Naive thymus-derived CD4-positive, alpha-beta T cell (primary cell): ENCODE results near the gene GMEB1. TPM values are rescaled to one million over a fixed set of nuclear protein-coding genes. Genes with fewer than 3 reads are reported as not detected.
"Not testable (repeated sequence)": the region's sequence is repeated elsewhere in the genome, so short reads cannot be mapped to it uniquely, and the experiment has no call there.

Experiments used
- ATAC-seq: fragments of 150-1000 bp; cut with Tn5 transposase; 2 replicates; pipeline ENCODE4 v1.10.0; 2021; ENCODE audit warnings: mild to moderate bottlenecking, moderate library complexity
- CTCF ChIA-PET: fragments of 350-600 bp; sonication (Branson Sonifier 250); formaldehyde crosslinking; loops from one replicate; lab custom pipeline; 2021; ENCODE audit warnings: antibody characterized with exemption; lab: Charles Lee
- POLR2A ChIA-PET: fragments of 350-600 bp; sonication (Branson Sonifier 250); formaldehyde crosslinking; loops from one replicate; lab custom pipeline; 2021; ENCODE audit warnings: antibody characterized with exemption, inconsistent platforms; lab: Charles Lee
- DNase-seq, 9 donors: peaks; one replicate each; pipeline versions ENCODE4 v3.0.0 to v3.0.0-alpha.2; 2020 to 2022; ENCODE audit warnings: mixed read lengths in 1 of 9
- H3K27ac ChIP-seq: one replicate; pipeline ENCODE4 v1.7.0; 2013; ENCODE audit warnings: mild to moderate bottlenecking, low read depth, low read length, moderate library complexity
- H3K27me3 ChIP-seq, 2 donors: one replicate each; pipeline ENCODE4 v1.7.0; 2013; ENCODE audit warnings: low read length in 2 of 2, mild to moderate bottlenecking in 2 of 2, moderate library complexity in 2 of 2; ENCODE audit not compliant: control insufficient read depth in 2 of 2, insufficient read depth in 2 of 2
- H3K36me3 ChIP-seq, 3 experiments: 1 replicate in 2 of 3; 2 replicates in 1 of 3; pipeline ENCODE4 v1.7.0; 2013; ENCODE audit warnings: low read length in 3 of 3, mild to moderate bottlenecking in 3 of 3, moderate library complexity in 1 of 3; ENCODE audit not compliant: insufficient read depth in 3 of 3, control insufficient read depth in 2 of 3
- H3K4me1 ChIP-seq, 2 donors: one replicate each; pipeline ENCODE4 v1.7.0; 2013; ENCODE audit warnings: low read length in 2 of 2, mild to moderate bottlenecking in 2 of 2, moderate library complexity in 1 of 2; ENCODE audit not compliant: control insufficient read depth in 2 of 2, insufficient read depth in 2 of 2
- H3K4me3 ChIP-seq: 2 replicates; pipeline ENCODE4 v1.7.0; 2013; ENCODE audit warnings: mild to moderate bottlenecking, low read length
- H3K9me3 ChIP-seq, 3 experiments: 1 replicate in 2 of 3; 2 replicates in 1 of 3; pipeline ENCODE4 v1.7.0; 2013; ENCODE audit warnings: low read length in 3 of 3; ENCODE audit not compliant: control insufficient read depth in 2 of 3
- H3K27ac Mint-ChIP-seq, 9 donors: one replicate each; pipeline ENCODE4 v1.8.0; 2020 to 2022; ENCODE audit warnings: mixed read lengths in 9 of 9, mild to moderate bottlenecking in 8 of 9, moderate library complexity in 5 of 9, inconsistent platforms in 2 of 9
- H3K27me3 Mint-ChIP-seq, 5 donors: one replicate each; pipeline ENCODE4 v1.8.0; 2021 to 2022; ENCODE audit warnings: mixed read lengths in 5 of 5, mild to moderate bottlenecking in 1 of 5
- H3K36me3 Mint-ChIP-seq, 5 donors: one replicate each; pipeline ENCODE4 v1.8.0; 2020 to 2022; ENCODE audit warnings: mixed read lengths in 5 of 5, mild to moderate bottlenecking in 3 of 5, inconsistent platforms in 1 of 5
- H3K4me1 Mint-ChIP-seq, 7 donors: one replicate each; pipeline ENCODE4 v1.8.0; 2020 to 2022; ENCODE audit warnings: mixed read lengths in 7 of 7, mild to moderate bottlenecking in 3 of 7, inconsistent platforms in 1 of 7
- H3K4me3 Mint-ChIP-seq, 10 donors: one replicate each; pipeline ENCODE4 v1.8.0; 2020 to 2022; ENCODE audit warnings: mild to moderate bottlenecking in 10 of 10, mixed read lengths in 10 of 10, moderate library complexity in 6 of 10, inconsistent platforms in 2 of 10
- H3K9me3 Mint-ChIP-seq, 11 donors: one replicate each; pipeline ENCODE4 v1.8.0; 2020 to 2022; ENCODE audit warnings: mixed read lengths in 11 of 11, mild to moderate bottlenecking in 4 of 11, inconsistent platforms in 1 of 11, moderate library complexity in 1 of 11
- intact Hi-C, 2 donors: fragments of 100-400 bp; cut with micrococcal nuclease; formaldehyde crosslinking; loops; one replicate each; pipeline ENCODE4 v1.15.1; 2023
- polyA plus RNA-seq, 2 donors: library from polyadenylated mRNA; unstranded; fragments of 300-500 nt; fragmentation: Illumina TruSeq; gene quantifications; one replicate each; pipeline ENCODE4 v1.2.3, GENCODE V29; 2021
- total RNA-seq, 6 experiments: library from RNA in 5 of 6; stranded (reverse) in 5 of 6; gene quantifications; 1 replicate in 5 of 6; 2 replicates in 1 of 6; pipeline ENCODE4 v1.2.3 and lab custom pipeline; 2021 to 2026

The GMEB1 gene
- total and polyA plus RNA-seq, 7 experiments from 2014 or later: 11.2 to 26.7 (median 18.4) TPM

DNA sequence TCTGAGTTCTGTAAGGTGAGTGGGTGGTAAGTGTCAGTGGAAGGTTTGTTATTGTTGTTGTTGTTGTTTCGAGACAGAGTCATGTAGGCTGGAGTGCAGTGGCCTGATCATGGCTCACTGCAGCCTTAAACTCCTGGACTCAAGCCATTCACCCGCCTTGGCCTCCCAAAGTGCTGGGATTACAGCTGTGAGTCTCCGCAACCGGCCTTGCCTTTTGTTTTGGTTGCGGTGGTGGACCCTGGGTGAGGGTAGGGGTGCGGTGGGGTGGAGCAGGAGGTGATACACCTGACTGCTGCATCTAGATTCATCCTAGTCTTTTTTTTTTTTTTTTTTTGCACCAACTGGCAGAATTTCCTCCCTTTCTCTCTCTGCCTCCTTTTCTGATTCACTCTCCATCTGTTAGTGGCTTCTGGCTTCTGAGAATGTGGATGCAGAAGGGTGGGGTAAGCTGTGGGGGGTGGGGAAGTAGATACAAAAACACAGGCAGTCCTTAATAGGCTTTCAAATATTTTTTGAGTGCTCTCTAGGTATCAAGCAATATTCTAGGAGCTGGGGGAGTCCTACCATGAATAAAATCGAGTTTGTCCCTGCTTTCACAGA, 4.6 kb upstream of the GMEB1 start:
- ATAC-seq (no peak), DNase-seq (no peak)
- H3K4me1 ChIP-seq: peaks cover 3 to 6% of the 10 kb centered on the region in 2 donors
- Mint-ChIP-seq H3K4me1 (peaks cover 8 to 17% (median 16%) of the 10 kb centered on the region in 7 donors), H3K4me3 (peak overlapping the region in 1 of 10 donors; percentile 4), H3K36me3 (no peaks in the 10 kb centered on the region), H3K27ac (peak overlapping the region in 8 of 9 donors; percentile 26 to 87 (median 72)), H3K9me3 (no peaks in the 10 kb centered on the region), H3K27me3 (peaks cover 0 to 3% (median 0%) of the 10 kb centered on the region in 5 donors)
- no peaks in the 10 kb centered on the region for H3K9me3 ChIP-seq
- H3K36me3 ChIP-seq: peaks cover 0 to under 1% (median 0%) of the 10 kb centered on the region in 3 experiments
- intact Hi-C loops: no loop called here
- H3K27me3 ChIP-seq: no peaks in the 10 kb centered on the region
- H3K4me3 ChIP-seq: no peak overlapping the region
- CTCF ChIA-PET: interaction anchor here (1.1 kb wide), 1 partner anchor 21 kb away, joined by 5 read pairs; the partner anchor contains the start of gene TAF12
- H3K27ac ChIP-seq: no peak overlapping the region
- POLR2A ChIA-PET: interaction anchor here (0.6 to 15.0 kb wide), 4 partner anchors 17 to 267 kb away, joined by 3 to 383 read pairs (median 4); partner anchors contain the start of genes RNU11, TAF12 and YTHDF2

DNA sequence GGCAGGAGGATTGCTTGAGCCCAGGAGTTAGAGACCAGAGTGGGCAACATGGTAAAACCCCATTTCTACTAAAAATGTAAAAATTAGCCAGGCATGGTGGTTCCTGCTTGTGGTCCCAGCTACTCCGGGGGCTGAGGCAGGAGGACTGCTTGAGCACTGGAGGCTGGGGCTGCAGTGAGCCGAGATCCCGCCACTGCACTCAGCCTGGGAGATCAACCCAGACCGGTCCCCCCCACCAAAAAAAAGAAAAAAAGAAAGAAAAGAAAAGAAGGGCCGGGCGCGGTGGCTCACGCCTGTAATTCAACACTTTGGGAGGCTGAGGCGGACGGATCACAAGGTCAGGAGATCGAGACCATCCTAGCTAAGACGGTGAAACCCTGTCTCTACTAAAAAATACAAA, 1.8 kb upstream of the GMEB1 start:
- Mint-ChIP-seq H3K4me1 (peaks cover 11 to 32% (median 25%) of the 10 kb centered on the region in 7 donors), H3K4me3 (peak overlapping the region in 4 of 10 donors; percentile 12 to 48 (median 42)), H3K27ac (peak overlapping the region in 8 of 9 donors; percentile 53 to 99 (median 66)), H3K36me3 (peaks cover 0 to 2% (median 0%) of the 10 kb centered on the region in 5 donors), H3K9me3 (no peaks in the 10 kb centered on the region), H3K27me3 (no peaks in the 10 kb centered on the region)
- intact Hi-C loops: loop anchor here (5.0 kb wide), 2 partner anchors 160 to 515 kb away; partner anchors contain the start of genes RCC1 (in 2 of the 2) and SRSF4 (in 1 of the 2)
- ATAC-seq (no peak), DNase-seq (no peak)
- Histone ChIP-seq H3K27me3 (no peaks in the 10 kb centered on the region), H3K9me3 (no peaks in the 10 kb centered on the region), H3K4me1 (peaks cover 3 to 6% of the 10 kb centered on the region in 2 donors), H3K27ac (no peak overlapping the region), H3K36me3 (peaks cover 0 to 5% (median 0%) of the 10 kb centered on the region in 3 experiments), H3K4me3 (no peak overlapping the region)
- ChIA-PET CTCF (no interaction called here), POLR2A (interaction anchor here (1.1 to 15.0 kb wide), 2 partner anchors 20 to 161 kb away, joined by 3 to 383 read pairs; partner anchors contain the start of genes RCC1, RNU11 and TAF12)

DNA sequence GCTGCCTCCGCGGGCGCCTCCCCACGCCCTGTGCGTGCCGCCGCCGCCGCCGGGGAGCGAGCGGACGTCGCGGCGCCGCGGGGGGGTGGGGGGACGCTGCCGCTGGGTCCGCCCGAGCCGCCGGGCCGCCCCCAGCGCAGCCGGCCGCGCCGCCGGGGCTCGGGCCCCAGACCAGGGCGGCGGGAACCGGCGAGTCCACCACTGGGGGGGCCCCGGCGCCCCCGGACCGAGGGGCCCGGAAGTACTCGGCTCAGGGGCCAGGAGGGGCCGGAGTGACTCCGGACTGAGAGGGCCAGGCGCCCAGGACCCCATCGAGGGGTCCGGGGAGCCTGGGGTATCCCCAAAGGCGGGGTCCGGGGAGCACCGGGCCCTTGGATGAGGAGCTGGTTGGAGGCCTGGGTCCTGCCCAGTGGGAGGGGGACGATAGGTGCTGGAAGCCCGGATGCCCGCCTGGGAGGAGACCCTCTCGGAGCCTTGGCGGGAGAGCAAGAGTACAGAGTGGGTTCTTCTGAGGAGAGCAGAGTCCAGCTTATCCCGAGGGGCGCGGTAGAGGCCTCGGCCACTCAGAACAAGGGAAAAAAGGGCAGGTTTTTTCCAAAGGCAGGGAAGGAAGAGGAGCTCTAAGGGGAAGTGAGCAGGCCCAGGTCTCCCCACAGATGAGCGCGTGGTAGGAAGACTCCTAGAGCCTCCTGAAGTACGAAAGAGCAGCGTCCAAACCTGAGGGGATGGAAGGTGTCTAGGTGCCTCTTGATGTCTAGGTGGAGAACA, 556 bp downstream of the GMEB1 start:
- Histone ChIP-seq H3K4me3 (peak overlapping the region; percentile 81), H3K36me3 (peaks cover 0 to 5% (median 0%) of the 10 kb centered on the region in 3 experiments)
- POLR2A ChIA-PET: interaction anchor here (0.6 to 15.0 kb wide), 15 partner anchors 12 to 944 kb away, joined by 3 to 383 read pairs (median 4); partner anchors contain the start of genes FAM76A, RNU11, TAF12 and TRNAU1AP

DNA sequence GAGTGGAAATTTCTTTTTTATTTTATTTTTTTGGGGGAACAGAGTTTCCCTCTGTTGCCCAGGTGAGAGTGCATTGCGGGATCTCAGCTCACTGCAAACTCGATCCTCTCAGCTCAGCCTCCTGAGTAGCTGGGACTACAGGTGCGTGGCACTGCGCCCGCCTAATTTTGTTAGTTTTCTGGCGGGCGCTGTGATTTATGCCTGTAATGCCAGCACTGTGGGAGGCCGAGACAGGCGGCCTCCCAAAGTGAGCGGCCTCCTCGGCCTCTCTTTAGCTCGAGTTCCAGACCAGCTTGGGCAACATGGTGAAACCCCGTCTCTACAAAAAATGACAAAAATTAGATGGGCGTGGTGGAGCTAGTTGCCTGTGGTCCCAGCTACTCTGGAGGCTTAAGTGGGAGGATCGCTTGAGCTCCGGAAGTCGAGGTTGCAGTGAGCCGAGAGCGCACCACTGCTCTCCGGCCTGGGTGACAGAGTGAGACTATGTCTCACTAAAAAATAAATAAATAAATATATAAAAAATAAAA, 2.7 kb downstream of the GMEB1 start:
- Mint-ChIP-seq H3K4me1 (peaks cover 4 to 31% (median 21%) of the 10 kb centered on the region in 7 donors), H3K27me3 (no peaks in the 10 kb centered on the region), H3K4me3 (peak overlapping the region in 2 of 10 donors; percentile 28), H3K36me3 (peaks cover 0 to 7% (median 4%) of the 10 kb centered on the region in 5 donors), H3K27ac (no peak overlapping the region), H3K9me3 (no peaks in the 10 kb centered on the region)
- Histone ChIP-seq H3K9me3 (no peaks in the 10 kb centered on the region), H3K27me3 (no peaks in the 10 kb centered on the region), H3K4me1 (peaks cover 3 to 6% of the 10 kb centered on the region in 2 donors), H3K27ac (no peak overlapping the region), H3K36me3 (peaks cover 0 to 5% (median 0%) of the 10 kb centered on the region in 3 experiments), H3K4me3 (no peak overlapping the region)
- ATAC-seq: no peak
- CTCF ChIA-PET: no interaction called here
- intact Hi-C loops: no loop called here
- POLR2A ChIA-PET: interaction anchor here (0.6 to 15.0 kb wide), 5 partner anchors 25 to 166 kb away, joined by 3 to 383 read pairs (median 4); partner anchors contain the start of genes RCC1, RNU11, TAF12 and YTHDF2
- no peak for DNase-seq

More for the DNA sequence above, 556 bp downstream of the GMEB1 start:
- H3K27me3 Mint-ChIP-seq: no peaks in the 10 kb centered on the region
- peak overlapping the region; percentile 86 to 97 (median 94) for H3K4me3 Mint-ChIP-seq
- H3K9me3 Mint-ChIP-seq: no peaks in the 10 kb centered on the region
- DNase-seq: peak in 8 of 9 donors; percentile 28 to 68 (median 38)
- H3K36me3 Mint-ChIP-seq: peaks cover 0 to 4% (median 0%) of the 10 kb centered on the region in 5 donors
- H3K4me1 Mint-ChIP-seq: peaks cover 10 to 37% (median 25%) of the 10 kb centered on the region in 7 donors
- ATAC-seq: peak; percentile 83
- Histone ChIP-seq H3K4me1 (peaks cover 3 to 6% of the 10 kb centered on the region in 2 donors), H3K9me3 (no peaks in the 10 kb centered on the region), H3K27ac (peak overlapping the region; percentile 98), H3K27me3 (no peaks in the 10 kb centered on the region)
- CTCF ChIA-PET: interaction anchor here (0.5 to 1.5 kb wide), 4 partner anchors 15 to 26 kb away, joined by 3 to 6 read pairs (median 5); partner anchors contain the start of genes RNU11 and TAF12
- H3K27ac Mint-ChIP-seq: peak overlapping the region; percentile 87 to 100 (median 94)
- intact Hi-C loops: loop anchor here (1.0 to 5.0 kb wide), 10 partner anchors 21 to 896 kb away; partner anchors contain the start of genes RCC1 (in 2 of the 2), RNU11 (in 2 of the 2), TAF12 (in 2 of the 2) and YTHDF2 (in 2 of the 2)

DNA sequence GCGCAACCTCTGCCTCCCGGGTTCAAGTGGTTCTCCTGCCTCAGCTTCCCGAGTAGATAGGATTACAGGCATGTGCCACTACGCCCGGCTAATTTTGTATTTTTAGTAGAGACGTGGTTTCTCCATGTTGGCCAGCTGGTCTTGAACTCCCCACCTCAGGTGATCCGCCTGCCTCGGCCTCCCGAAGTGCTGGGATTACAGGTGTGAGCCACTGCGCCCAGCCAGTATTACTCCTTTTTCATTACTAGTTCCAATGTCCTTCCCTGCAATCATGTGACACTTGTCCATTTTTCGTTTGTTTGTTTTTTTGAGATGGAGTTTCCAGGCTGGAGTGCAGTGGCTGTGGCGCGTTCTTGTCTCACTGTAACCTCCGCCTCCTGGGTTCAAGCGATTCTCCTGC, 4.4 kb downstream of the GMEB1 start:
- H3K9me3 Mint-ChIP-seq, ATAC-seq, H3K36me3 Mint-ChIP-seq, H3K27ac ChIP-seq, H3K27me3 ChIP-seq, H3K27me3 Mint-ChIP-seq, H3K4me3 ChIP-seq, H3K36me3 ChIP-seq, intact Hi-C loops, DNase-seq, H3K9me3 ChIP-seq, CTCF ChIA-PET, H3K4me1 ChIP-seq: not testable (repeated sequence)
- POLR2A ChIA-PET: interaction anchor here (15.0 kb wide), 1 partner anchor 26 kb away, joined by 383 read pairs; the partner anchor contains the start of genes RNU11 and TAF12
- peak overlapping the region in 2 of 10 donors; percentile 25 to 58 for H3K4me3 Mint-ChIP-seq
- H3K27ac Mint-ChIP-seq: peak overlapping the region in 2 of 9 donors; percentile 38 to 60
- peaks cover 4 to 30% (median 20%) of the 10 kb centered on the region in 7 donors for H3K4me1 Mint-ChIP-seq

DNA sequence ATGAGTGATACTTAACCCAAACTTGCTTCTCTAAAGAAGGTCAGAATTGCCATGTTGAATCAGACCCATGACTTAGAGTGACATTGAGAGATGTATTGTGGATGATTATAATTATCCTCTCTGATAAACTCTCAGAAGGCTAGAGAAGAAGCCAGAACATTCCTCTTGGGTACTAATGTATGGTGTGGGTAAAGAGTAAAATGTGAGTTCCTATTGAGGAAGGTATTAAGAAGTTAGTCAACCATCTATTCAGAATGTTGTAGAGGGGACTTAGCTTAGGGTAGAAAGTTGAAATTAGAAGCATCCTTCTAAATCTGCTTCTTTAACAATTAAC, 7.3 kb downstream of the GMEB1 start:
- CTCF ChIA-PET: no interaction called here
- Mint-ChIP-seq H3K9me3 (no peaks in the 10 kb centered on the region), H3K27me3 (no peaks in the 10 kb centered on the region), H3K4me1 (peaks cover 0 to 18% (median 7%) of the 10 kb centered on the region in 7 donors), H3K36me3 (peaks cover 0 to 5% (median 4%) of the 10 kb centered on the region in 5 donors), H3K27ac (no peak overlapping the region), H3K4me3 (no peak overlapping the region)
- ATAC-seq (no peak), DNase-seq (no peak)
- intact Hi-C loops: no loop called here
- Histone ChIP-seq H3K27ac (no peak overlapping the region), H3K9me3 (no peaks in the 10 kb centered on the region), H3K4me3 (no peak overlapping the region), H3K4me1 (no peaks in the 10 kb centered on the region), H3K36me3 (no peaks in the 10 kb centered on the region), H3K27me3 (no peaks in the 10 kb centered on the region)
- POLR2A ChIA-PET: interaction anchor here (1.0 to 1.7 kb wide), 2 partner anchors 25 to 28 kb away, joined by 3 to 6 read pairs; partner anchors contain the start of gene RNU11
